ENCODE measurements around the gene PCDHA2.
"Not testable (repeated sequence)": the region's sequence is repeated elsewhere in the genome, so short reads cannot be mapped to it uniquely, and the experiment has no call there.

Gene PCDHA2

GRCh38 chr5:140821375-140822280 lies 27.0 kb downstream of the PCDHA2 start, which contains the start of gene PCDHA5:
TSS of gene PCDHA5 (plus strand) at chr5:140821613.
- peak; percentile 34 for DNase-seq

DNA sequence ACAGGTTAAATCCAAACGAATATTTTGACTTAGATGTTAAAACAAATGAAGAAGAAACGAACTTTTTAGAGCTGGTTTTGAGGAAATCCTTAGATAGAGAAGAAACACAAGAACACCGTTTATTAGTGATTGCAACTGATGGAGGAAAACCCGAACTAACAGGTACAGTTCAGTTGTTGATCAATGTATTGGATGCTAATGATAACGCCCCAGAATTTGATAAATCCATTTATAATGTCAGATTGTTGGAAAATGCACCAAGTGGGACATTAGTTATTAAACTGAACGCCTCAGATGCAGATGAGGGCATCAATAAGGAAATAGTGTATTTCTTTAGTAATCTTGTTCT lies 27.6 kb downstream of the PCDHA2 start:
- no peak for DNase-seq

- not testable (repeated sequence) for DNase-seq
Observed at GRCh38 chr5:140822969-140823368, 28.3 kb downstream of the PCDHA2 start.

- DNase-seq: no peak
Observed at GRCh38 chr5:140823475-140823874, 28.8 kb downstream of the PCDHA2 start.

- no peak for DNase-seq
Observed at GRCh38 chr5:140827704-140828361, 33.2 kb downstream of the PCDHA2 start, which contains the start of gene PCDHA6. TSS of gene PCDHA6 (plus strand) at chr5:140827960. CDS start at chr5:140828092, 132 bp downstream.

DNA sequence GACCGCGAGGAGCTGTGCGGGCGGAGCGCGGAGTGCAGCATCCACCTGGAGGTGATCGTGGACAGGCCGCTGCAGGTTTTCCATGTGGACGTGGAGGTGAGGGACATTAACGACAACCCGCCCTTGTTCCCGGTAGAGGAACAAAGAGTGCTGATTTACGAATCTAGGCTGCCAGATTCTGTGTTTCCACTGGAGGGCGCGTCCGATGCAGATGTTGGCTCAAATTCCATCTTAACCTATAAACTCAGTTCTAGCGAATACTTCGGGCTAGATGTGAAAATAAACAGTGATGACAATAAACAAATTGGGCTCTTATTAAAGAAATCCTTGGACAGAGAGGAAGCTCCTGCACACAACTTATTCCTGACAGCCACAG lies 33.7 kb downstream of the PCDHA2 start:
- DNase-seq: no peak

GRCh38 chr5:140829511-140830501 lies 35.2 kb downstream of the PCDHA2 start:
- not testable (repeated sequence) for DNase-seq

GRCh38 chr5:140833993-140834392 lies 39.3 kb downstream of the PCDHA2 start, which contains the start of gene PCDHA7:
TSS of gene PCDHA7 (plus strand) at chr5:140834269. CDS start at chr5:140834384, 115 bp downstream.
- no peak for DNase-seq

GRCh38 chr5:140834439-140835008 lies 39.9 kb downstream of the PCDHA2 start:
- not testable (repeated sequence) for DNase-seq

- DNase-seq: no peak
Observed at GRCh38 chr5:140835622-140836510, 41.2 kb downstream of the PCDHA2 start.

- no peak for DNase-seq
Observed at GRCh38 chr5:140840978-140841962, 46.6 kb downstream of the PCDHA2 start, which contains the start of gene PCDHA8. TSS of gene PCDHA8 (plus strand) at chr5:140841187. CDS start at chr5:140841322, 135 bp downstream.

DNA sequence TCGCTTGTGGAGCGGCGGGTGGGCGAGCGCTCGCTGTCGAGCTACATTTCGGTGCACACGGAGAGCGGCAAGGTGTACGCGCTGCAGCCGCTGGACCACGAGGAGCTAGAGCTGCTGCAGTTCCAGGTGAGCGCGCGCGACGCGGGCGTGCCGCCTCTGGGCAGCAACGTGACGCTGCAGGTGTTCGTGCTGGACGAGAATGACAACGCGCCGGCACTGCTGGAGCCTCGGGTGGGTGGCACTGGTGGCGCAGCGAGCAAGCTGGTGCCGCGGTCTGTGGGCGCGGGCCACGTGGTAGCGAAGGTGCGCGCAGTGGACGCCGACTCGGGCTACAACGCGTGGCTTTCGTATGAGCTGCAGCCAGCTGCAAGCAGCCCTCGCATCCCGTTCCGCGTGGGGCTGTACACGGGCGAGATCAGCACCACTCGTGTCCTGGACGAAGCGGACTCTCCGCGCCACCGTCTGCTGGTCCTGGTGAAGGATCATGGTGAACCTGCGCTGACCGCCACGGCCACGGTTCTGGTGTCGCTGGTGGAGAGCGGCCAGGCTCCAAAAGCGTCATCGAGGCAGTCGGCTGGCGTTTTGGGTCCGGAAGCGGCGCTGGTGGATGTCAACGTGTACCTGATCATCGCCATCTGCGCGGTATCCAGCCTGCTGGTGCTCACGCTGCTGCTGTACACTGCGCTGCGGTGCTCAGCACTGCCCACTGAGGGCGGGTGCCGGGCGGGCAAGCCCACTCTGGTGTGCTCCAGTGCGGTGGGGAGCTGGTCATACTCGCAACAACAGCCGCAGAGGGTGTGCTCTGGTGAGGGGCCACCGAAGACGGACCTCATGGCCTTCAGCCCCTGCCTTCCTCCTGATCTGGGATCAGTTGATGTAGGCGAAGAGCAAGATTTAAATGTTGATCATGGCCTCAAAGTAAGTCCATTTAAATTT lies 48.4 kb downstream of the PCDHA2 start:
- DNase-seq: no peak
